Activated CD8-positive, alpha-beta memory T cell treated with anti-CD3 and anti-CD28 coated beads for 4 hours (primary cell): Measurements from ENCODE around the gene DSCAM.
"Not testable (repeated sequence)": the region's sequence is repeated elsewhere in the genome, so short reads cannot be mapped to it uniquely, and the experiment has no call there.

Experiments used
- DNase-seq, 2 donors: peaks; one replicate each; pipeline ENCODE4 v3.0.0-alpha.2; 2020; ENCODE audit warnings: low read depth in 2 of 2

DSCAM gene

DNA sequence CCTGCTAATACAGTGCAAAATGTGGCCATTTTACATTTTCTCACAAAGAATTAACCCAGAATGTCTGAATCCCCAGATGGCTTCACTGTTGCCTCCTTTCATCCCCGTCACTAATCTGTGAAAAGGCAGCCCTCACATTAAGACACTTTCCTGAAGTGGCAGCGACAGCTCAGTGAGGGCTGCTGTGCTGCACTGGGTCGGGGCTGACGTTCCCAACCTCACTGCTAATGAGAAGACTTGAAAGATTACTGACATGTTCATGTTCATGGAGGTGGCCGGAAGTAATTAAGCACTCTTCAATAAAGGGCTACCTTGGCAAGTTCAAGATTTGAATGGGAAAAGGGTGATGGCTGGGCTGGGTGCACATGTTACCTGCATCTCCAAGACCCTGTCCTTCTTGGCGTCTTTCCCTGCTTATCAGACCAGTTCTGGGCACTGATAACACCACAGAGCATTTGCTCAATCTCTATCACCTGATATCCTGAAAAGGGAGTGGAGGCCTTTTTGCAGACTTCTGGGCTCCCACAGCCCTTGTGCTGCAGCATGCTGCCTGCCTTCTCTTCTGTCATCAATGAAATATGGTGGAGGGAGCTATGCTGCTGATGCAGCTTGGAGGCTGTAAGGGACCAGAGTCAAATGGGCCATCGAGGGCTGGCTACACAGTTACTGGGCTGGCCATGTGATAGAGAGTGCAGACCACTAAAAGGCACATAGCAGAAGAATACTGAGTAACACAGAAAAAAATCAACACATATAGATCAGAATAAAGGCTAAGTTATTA is 596.3 kb downstream of the DSCAM start:
- DNase-seq = no peak

GRCh38 chr21:40244981-40245380 is 602.0 kb downstream of the DSCAM start:
- no peak for DNase-seq

DNA sequence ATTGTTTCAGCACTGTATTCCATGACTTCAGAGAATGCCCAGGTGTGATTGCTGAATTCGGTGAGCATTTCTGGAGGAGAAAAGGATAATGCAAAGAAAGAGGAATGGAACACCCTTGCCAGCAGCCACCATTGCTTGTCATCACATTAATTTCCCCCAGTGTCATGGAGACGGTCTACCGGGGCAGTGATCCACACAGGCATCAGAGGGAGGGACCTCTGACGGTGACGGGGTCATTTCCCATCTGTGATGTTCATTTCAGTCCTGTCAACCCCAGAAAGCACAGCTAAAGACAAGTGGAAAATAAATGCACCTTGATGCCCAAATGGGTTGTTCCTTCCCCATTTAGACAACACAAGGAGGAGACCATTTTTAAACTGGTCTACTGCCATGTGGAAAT is 603.3 kb downstream of the DSCAM start:
- DNase-seq = no peak

DNA sequence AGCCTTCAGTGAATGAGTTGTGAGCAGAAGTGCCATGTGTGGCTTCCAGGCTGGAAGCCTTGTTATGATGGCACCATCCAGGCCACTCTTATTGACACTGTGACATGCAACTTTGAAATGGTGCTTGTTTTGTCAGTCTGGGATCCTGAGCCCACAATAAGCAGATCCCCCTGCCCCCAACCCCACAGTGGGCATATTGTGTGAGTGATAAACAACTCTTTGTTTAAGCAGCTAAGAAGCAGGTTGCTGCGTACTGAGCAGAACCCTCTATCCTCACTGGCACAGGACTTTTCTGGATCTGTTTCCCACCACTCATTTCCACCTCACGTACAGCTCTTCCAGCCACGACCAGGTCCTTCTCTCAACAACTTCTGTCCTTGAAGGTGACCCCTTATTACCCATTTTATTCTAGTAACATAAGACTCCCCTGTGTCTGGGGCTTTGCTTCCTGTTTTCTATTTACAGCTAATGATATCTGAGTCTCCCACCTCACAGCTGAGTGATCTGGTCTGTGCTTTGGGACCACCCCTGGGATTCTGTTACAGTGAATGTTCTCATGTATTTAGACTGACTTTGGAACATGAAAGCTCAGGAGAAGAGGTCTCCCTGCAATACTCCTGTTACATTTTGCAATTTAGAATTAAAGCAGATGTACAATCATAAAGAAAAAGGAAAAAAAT is 604.2 kb downstream of the DSCAM start:
- DNase-seq = no peak

DNA sequence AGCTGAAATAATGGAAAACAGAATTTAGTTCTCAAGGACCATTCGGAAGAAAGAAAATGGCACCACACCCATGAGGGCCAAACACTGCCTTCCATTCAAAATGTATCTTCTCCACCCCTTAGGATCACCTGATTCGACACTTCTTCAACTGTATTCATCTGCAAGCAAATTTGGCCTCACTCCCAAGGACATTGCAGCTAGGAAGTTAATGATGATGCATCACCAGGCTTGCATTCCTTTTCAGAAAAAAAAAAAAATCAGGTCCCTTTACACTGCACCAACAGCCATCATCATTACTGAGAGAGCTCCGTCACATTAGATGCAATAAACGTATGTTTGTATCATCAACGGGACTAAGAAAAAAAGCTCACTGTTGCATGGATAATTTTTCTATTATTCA is 611.4 kb downstream of the DSCAM start:
- no peak for DNase-seq

- no peak for DNase-seq
Observed at GRCh38 chr21:40231979-40232378, 615.0 kb downstream of the DSCAM start.

GRCh38 chr21:40227096-40227495 is 619.9 kb downstream of the DSCAM start:
- no peak for DNase-seq

DNA sequence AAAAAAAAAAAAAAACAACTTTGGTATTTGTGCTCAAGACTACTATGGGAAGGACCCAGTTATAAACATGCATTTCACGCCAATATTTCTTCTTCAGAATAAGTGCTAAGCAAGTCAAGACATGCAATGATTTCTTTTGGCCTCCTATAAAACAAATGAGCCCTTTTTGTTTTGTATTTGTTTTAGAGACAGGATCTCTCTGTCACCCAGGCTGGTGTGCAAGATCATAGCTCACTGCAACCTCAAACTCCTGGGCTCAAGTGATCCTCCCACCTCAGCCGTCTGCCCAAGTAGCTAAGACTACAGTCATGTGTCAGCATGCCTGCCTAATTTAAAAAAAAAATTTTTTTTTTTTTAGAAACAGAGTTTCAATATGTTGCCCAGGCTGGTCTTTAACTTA is 631.0 kb downstream of the DSCAM start:
- DNase-seq = no peak

DNA sequence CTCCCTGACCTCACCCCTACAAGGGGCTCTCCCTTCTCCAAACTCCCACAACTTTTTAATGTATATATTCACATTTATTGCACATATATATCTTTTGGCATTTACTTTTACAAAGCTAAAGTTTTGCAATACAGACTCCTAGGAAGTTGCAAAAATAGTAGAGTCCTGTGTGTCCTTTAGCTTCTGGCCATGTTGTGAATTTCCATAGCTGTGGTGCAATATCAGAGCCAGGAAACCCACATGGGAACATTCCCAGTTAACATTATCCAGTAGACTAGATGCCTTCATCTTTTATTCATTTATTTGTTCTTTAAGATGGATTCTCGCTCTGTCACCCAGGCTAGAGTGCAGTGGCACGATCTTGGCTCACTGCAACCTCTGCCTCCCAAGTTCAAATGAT is 636.7 kb downstream of the DSCAM start:
- no peak for DNase-seq

GRCh38 chr21:40208948-40209345 is 638.0 kb downstream of the DSCAM start:
- DNase-seq = no peak

GRCh38 chr21:40208206-40208947 is 638.6 kb downstream of the DSCAM start:
- DNase-seq = no peak

GRCh38 chr21:40200946-40201345 is 646.0 kb downstream of the DSCAM start:
- no peak for DNase-seq

DNA sequence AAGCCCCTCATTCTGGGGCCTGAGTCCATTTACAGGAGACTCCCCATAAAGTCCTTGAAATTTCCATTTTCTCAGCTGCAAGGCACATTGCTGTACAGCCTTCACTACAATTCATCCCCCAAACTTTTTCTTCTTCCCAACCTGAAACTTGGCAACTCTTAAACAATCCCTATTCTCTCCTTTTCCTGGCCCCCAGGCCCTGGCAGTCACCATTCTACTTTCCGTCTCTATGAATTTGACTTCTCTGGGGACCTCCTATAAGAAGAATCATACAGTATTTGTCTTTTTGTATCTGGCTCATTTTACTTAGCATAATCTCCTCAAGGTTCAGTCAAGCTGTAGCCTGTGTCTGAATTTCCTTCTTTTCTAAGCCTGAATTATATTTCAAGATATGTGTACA is 646.8 kb downstream of the DSCAM start:
- no peak for DNase-seq

GRCh38 chr21:40194185-40194980 is 652.6 kb downstream of the DSCAM start:
- no peak for DNase-seq

DNA sequence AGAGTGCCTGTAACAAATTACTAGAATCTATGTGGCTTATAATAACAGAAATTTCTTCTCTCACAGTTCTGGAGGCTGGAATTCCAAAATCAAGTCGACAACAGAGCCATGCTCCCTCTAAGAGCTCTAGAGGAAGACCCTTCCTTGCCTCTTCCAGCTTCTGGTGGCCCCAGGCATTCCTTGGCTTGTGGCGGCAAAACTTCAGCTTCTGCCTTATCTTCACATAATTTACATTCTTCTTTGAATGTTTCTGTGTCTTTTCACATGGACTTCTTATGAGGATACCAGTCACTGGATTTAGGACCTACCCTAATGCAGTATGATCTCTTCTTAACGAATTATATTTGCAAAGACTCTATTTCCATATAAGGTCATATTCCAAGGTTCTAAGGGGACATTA is 655.3 kb downstream of the DSCAM start:
- DNase-seq = no peak

GRCh38 chr21:40191196-40191595 is 655.8 kb downstream of the DSCAM start:
- DNase-seq = no peak

DNA sequence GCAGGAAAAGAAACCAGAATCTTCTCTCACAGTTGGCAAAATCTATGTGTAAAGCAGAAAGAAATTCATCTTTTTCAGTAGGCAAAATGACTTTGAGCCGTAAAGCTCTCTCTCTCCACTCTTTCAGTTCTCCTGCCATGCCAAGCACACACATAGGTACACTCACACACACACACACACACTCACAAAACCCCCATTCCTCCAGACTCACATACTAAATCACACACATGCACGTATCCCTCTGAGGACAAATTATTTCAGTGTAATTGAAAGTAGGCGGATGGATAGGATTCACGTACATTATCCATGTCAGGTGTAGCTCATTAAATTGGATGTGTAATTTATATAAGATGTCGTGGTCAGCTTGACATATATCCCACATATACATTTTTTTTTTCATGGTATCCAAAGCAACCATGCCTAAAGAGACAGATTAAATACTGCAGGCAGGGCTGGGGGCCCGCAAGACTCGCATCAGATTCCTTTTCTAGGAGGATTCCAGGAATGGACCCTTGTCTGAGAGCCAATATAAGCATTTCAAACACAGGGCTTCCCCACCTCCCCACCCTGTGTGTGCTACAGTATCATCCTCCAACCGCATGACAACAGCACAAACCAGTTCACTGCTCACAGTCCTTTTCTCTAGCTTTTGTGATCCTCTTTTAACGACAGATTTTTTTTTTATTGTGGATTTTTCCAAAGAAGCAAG is 658.9 kb downstream of the DSCAM start:
- no peak for DNase-seq

- no peak for DNase-seq
Observed at GRCh38 chr21:40187244-40187643, 659.7 kb downstream of the DSCAM start.

- DNase-seq = no peak
Observed at GRCh38 chr21:40186045-40186444, 660.9 kb downstream of the DSCAM start.

DNA sequence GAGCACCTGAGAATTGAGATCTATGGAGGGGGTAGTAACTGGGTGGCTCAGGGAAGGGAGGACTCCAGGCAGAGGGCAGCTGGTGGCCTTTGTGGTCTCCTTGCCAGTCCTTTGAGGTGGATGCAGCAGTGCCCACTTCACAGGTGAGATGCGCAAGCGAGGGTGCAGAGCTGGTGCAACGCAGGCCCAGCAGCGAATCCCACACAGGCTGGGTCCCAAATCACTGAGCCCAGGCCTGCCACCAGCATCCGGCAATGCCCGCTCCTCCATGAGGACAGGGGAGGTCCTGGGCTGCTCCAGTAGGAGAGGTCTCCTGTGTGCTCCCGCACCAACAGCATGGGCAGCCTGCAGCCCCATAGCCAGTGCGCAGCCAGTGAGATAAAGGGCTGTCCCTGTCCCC is 661.8 kb downstream of the DSCAM start:
- no peak for DNase-seq

- not testable (repeated sequence) for DNase-seq
Observed at GRCh38 chr21:40182491-40182890, 664.5 kb downstream of the DSCAM start.
